ACHN (cell line): ENCODE measurements around the gene ACTR5.
A peak's percentile ranks its signal among the peaks of the same experiment; 100 is the strongest.
"Not testable (repeated sequence)": the region's sequence is repeated elsewhere in the genome, so short reads cannot be mapped to it uniquely, and the experiment has no call there.

Source experiments
- DNase-seq: peaks from one replicate; pipeline ENCODE4 v3.0.0-alpha.2; 2015
- in situ Hi-C: cut with HindIII; loops from 2 replicates; pipeline ENCODE4 v1.10.0; 2017; ENCODE audit warnings: low sequenced_read_pairs, low pct_ligation_motif_present, low pct_unique_long_range_greater_than_20kb

ACTR5 gene

DNA sequence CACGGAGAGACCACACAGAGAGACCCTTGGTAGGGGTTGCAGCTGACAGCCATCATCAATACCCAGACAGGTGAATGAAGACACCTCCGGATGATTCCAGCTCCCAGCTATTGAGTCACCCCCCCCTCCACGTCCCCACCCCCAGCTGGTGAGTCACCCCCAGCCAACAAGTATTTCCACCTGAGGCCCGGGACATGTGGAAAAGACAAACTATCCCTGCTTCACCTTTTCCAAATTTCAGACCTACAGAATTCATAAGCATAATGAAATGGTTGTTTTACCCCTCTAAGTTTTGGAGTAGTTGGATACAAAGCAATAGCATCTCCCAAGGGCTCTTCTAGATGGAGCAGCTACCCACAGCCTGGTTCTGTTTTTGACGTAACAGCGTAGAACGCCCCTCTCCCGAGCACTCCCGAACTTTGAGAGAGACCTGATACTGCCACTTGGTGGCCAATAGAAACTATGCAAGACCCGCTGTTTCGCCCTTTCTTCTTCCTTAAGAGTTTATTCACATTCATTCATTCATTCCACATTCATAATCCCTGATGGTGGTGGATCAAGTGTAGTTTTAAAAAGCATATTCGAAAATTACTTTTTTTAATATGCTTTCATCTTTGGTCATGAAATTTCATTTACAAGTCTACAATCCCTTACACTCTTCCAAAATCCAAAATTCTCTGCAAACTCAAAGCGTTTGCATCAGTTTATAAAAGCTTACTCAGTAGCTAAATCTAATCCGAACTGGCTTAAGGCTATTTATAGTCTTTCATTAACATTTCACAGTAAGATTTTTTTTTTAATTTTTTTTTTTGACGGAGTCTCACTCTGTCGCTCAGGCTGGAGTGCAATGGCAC is 42.2 kb downstream of the ACTR5 start:
- DNase-seq: peak; percentile 65
- in situ Hi-C loops: no loop called here

DNA sequence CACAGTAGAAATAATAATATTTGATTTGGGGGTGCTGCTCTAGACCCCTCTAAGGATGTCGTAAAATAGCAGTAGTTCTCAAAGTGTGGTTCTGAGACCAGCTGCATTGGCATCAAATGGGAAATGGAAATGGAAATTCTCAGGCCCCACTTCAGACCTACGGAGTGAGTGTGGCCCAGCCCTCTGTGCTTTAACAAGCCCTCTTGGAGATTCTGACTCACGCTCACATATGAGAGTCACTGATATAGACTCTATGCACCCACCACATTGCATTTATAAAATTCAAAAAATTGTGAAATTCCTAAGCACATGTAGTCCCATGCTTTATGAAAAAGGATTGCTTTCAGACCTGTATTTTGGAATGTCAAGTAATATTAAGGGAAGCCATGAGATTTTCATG is 43.0 kb downstream of the ACTR5 start:
- DNase-seq: no peak
- in situ Hi-C loops: no loop called here

DNA sequence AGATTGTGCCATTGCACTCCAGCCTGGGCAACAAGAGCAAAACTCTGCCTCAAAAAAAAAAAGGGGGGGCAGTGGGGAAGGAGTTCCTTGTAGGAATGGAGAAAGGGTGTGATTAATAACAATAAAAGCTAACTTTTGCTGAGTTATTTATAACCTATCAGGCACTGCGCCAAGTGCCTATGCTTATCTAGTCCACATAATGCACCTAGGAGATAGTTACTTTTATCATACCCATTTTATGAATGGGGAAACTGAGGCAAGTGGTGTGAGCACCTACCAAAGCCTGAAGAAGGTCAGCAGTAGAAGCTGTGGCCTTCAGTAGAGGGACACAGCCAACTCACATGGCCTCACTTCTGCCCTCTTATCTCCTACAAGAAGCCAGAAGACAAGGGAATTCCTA is 43.7 kb downstream of the ACTR5 start:
- no peak for DNase-seq

DNA sequence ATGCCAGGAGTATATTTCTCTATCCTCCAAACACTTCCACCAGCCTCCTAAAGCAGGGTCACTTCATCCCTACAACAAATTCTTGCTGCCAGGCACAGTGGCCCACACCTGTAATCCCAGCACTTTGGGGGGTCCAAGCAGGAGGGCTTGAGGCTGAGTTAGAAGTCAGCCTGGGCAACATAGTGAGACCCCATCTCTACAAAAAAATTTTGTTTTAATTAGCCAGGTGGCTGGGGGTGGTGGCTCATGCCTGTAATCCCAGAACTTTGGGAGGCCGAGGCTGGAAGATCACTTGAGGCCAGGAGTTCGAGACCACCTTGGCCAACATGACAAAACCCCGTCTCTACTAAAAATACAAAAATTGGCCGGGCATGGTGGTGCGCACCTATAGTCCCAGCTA is 45.8 kb downstream of the ACTR5 start:
- in situ Hi-C loops: not testable (repeated sequence)

More for the DNA sequence above, 43.7 kb downstream of the ACTR5 start:
- in situ Hi-C loops: no loop called here

DNA sequence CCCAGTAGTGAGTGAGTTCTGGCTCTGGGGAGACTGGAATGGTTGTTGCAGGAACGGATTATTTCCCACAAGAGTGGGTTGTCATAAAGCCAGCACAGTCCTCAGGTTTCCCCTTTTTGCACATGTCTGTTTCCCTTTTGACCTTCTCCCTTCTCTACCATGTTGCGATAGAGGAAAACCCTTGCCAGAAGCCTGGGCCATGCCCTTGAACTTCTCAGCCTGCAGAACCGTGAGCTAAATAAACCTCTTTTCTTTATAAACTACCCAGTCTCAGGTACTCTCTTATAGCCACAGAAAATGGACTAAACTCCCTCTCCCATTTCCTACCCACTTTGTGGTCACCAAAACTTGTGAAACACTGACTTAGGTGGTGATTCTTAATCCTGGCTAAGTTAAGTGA is 50.0 kb downstream of the ACTR5 start:
- in situ Hi-C loops: no loop called here
- no peak for DNase-seq

More for the DNA sequence above, 45.8 kb downstream of the ACTR5 start:
- not testable (repeated sequence) for DNase-seq

DNA sequence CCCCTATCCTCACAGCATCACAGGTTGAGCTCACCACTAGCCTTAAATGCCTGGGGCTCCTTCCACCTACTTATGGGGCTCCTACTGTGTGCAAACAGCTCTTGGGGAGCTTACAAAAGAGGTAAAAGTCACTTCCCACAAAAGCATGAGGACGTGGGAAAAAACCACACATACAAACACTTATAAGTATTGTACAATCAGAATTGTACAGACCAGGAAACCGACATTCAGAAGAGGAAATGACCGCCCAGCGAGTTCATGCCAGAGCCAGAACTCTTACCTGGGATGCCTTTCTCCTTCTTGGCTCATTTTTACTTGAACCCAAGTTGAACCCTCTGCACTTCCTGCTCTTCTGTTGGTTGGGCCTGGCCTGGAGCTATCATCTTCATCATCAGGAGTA is 50.9 kb downstream of the ACTR5 start:
- no peak for DNase-seq
- in situ Hi-C loops: no loop called here

DNA sequence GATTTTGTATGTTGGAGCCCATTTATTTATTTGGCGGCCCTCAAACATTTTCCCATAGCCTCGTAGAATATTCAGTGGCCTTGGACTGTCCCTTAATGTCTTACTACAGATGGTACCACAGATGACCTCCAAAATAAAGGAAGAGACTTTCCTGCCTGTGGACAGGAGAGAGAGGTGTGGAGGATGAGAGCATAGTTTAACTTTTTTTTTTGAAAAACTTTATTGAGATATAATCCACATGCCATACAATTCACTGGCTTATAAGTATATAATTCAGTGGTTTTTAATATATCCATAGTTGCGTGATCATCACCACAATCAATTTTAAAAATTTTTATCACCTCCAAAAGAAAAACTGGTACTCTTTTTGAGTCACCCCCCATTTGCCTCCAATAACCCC is 52.6 kb downstream of the ACTR5 start:
- in situ Hi-C loops: no loop called here
- no peak for DNase-seq

DNA sequence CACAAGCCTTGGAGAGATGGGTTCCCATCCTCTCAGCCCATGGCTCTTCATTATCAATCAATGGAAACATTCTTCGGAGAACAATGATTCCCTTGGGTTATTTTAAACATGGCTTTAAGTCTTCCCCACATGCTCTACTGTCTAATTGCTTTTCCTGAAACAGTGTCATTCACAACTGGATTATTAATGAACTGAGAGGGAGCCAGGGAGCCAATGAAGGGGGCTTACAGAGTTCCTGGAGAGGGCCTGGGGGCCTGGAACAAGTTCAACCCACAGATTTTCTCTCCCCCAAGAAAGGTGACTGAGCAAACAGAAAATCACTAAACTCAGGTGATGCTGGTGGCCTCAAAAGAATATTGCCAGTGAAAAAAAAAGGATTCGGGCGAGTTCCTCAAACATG is 56.0 kb downstream of the ACTR5 start:
- DNase-seq: no peak
- in situ Hi-C loops: no loop called here

DNA sequence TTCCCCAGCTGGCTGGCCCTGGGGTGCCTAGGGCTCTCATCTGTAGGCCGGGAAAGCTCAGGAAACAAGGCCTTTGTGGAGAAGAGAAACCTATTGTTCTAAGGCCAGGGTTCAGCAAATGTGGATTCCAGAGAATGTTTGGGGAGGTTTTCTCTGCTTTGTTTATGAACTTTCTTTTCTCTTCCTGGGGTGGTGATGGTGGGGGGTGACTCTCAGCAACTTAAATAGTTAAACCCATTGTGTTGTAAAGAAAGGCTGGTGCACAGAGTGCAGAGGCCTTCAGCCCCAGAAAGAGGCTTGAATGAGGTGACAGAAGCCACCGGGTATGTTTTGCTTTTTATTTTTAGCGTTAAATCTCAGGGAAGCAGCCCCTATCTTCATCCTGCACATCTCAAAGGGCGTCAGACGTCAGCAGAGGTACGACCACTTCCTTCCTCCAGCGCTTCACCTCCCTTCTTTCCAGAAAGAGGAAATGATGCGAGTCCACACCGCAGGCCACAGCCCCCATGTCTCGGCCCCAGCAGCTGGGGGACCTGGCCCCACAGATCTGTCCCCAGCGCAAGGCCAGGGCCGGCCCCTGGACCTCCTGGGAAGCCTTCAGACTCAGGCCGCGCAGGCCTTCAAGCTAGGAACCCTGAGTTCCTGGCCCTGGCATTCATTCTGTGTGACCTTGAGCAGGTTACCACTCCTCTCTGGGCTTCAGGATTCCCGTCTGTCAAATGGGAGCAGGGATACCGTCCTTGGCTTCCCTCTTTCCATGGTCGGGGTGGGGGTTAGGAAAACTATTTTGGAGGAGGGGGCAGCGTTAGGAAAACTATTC is 56.6 kb downstream of the ACTR5 start:
- no peak for DNase-seq
- in situ Hi-C loops: no loop called here

DNA sequence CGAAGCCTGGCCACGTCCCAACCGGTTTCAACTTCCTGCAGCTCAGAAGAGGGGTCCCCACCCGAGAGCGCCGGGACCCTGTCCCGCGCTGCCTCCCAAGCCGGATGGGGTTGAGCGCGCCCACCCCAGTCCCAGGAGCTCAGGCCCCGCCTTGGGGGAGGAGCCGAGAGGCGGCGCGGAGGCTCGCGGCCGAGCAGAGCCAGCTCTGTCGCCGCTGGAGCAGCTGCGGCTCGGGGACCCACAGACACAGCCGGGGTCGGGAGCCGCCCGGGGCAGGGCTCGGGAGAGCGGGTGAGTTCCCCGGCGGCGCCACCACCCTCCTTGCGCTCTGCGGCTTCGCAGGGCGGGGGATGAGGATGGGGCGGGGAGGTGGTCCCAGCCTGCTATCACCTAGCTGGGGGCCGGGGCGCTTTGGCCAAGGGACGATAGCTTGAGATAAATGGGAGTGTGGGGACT is 57.3 kb downstream of the ACTR5 start, which contains the start of gene PPP1R16B:
Gene PPP1R16B (plus strand): TSS at position 196 of the 456 bp plus-strand sequence. CDS start 30,229 bp downstream, outside the sequence.
- DNase-seq: no peak
- in situ Hi-C loops: no loop called here

DNA sequence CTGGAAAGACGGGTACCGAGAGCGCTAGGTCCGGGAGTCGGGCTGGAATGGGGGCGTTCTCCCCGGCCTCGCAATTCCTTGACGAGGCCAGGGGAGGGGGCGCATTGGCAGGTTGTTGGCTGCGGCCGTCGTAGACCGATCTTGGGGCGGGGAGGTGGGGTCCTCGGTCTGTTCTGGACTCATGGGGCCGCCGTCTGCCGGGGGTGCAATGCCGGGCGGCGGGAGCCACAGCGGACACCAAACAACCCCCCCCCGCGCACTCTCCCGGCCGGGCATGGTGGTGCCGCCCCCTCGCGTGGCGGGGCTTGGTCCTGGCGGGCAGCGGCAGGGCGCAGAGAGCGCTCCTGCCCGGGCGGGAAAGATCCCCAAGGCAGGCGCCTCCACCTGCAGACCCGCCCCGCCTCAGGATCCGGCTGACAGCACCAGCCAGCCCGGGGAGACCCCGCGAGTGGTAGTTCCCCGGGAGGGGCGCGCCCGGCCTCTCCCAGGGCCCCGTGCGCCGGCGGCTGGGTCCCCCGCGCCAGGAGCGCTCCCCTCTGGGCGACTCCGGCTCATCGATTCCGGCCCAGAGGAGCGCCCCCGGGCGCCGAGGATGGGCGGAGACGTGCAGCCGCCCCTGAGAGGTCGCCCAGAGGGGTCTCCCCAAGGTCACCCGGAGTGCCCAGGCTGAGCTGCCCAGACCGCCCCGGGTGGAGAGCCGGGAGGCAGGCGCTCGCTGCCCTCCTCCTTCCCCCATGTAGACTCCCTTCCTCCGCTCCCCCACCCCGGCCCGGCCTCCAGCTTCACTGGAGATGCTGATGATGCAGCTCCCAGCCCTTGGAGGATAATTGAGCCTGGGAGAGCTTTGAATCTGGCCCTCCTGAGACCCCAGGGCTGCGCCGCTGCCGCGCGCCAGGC is 57.9 kb downstream of the ACTR5 start:
- no peak for DNase-seq
- in situ Hi-C loops: no loop called here

DNA sequence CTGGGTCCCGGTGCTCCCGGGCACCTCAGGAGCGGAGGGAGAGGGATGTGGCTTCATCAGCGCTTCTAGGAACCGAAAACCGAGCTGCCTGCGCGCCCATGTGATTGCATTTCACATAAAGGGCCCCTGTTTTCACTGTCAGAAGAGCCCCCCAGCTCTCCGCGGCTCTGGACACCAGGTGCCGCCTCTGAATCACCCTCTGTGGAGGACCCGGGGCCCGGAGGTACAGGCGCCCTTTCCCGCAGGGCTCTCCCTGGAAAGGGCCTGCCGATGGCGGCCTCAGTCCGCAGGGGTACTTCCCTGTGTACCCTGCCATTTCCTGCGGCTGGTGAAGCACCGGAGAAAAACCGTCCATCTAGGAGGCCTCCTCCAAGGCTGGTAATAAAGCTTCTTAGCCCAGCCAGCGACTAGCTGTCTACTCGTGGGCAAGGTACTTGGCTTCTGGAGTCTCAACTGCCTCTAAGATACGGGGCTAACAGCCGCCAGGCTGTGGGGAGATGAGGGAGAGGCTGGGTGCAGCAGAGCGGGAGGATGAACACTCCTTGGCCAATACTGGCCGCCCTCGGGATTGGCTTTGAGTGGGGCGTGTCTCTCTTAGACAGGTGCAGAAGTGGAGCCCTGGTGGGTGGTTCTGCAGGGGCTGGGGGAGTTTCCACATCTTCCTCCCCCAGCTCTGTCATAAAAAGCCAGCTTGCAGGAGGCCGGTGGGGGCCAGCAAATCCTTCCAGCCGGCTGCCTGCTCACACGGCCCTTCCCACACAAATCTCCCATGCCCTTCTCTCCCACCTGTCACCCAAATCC is 58.8 kb downstream of the ACTR5 start:
- in situ Hi-C loops: no loop called here

DNA sequence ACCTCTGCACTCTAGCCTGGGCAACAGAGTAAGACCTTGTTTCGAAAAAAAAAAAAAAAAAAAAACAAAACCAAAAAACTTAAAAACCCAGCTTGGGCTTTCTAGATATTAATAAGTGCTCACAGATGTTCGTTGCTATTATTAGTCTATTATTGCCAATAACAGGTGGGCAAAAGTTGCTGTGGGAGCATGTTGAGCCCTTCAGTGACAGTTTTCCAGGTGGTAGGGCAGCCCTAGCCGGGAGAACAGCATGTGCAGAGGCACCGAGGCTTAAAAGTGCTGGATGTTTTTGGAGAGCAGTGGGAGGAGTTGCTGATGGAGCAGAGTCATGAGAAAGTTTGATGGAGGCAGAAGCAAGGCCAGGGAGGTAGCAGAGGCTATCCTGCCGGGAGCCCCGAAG is 61.7 kb downstream of the ACTR5 start:
- no peak for DNase-seq
- in situ Hi-C loops: no loop called here

More for the DNA sequence above, 58.8 kb downstream of the ACTR5 start:
- DNase-seq: no peak

DNA sequence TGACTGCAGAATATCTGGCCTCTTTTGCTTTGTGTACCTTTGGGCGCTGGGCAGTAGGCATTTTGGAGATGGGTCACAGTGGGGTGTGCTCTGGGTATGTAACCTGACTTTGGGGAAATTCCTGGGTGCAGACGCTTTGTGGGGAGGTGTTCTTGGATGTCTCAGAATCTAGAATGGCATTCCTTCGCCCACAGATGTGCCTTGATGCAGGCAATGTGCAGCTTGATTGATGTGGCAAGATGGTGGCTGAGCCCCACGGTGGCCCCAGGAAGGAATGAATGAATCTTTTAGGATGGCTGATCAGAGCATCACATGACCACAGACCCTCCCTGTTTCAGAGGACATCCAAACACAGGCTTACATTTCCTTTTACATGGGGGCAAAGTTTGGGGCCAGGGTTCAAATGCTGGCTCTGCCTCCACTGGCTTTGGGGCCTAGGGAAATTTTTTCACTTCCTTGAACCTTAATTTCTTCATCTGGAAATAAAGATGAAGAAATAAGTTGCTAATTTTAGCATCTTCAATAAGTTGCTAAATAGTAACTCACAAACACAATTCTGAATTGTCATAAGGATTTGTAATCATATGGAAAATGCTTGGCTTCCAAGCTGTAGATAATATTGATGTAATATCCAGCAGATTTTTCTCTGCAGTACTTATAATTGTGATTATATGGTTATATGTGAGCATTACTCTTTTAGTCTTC is 62.8 kb downstream of the ACTR5 start:
- no peak for DNase-seq
- in situ Hi-C loops: no loop called here

DNA sequence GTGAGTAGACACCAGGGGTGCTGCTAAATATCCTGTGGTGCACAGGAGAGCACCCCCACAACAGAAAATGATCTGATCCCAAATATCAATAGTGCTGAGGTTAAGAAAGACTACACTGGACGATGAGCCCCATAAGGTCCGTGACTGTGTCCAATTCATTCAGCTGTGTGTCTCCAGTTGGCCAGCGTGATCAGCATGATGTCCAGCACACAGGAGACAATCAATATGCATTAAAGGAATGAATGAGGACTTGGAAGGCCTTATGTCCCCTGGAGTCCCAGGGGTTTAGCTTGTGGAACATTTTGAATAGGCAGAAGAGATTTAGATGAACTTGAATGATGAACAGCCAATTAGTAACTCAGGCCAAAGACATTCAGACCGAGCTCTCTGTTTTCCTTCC is 63.5 kb downstream of the ACTR5 start:
- DNase-seq: no peak
- in situ Hi-C loops: no loop called here

DNA sequence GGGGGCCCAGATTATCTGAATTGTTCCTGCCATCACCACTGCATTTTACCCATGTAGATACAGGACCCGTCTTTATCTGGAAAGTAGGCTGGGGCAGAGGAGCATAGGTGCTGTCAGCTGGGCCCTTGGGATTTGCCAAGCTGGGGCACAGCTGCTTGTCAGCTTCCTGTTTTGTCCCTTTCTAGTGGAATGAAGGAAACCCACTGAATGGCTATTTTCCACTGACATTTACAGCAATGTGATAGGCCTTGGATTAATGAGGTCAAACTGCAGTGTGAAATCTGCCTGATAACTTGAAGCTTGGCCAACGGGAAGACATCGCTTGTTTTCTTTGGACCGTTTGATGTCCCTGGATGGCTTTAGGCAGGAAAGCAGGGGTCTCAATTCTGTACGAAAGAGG is 63.9 kb downstream of the ACTR5 start:
- in situ Hi-C loops: no loop called here
- DNase-seq: no peak
